HepG2 (cell line): ENCODE measurements around the gene PLOD3. TPM values are rescaled to one million over a fixed set of nuclear protein-coding genes. Genes with fewer than 3 reads are reported as not detected.

ENCODE experiments used
- ARID5B ChIP-seq: IDR thresholded peaks from 2 replicates; pipeline ENCODE4 v1.4.0; 2020; ENCODE audit warnings: mild to moderate bottlenecking, missing genetic modification reagents
- BRF2 ChIP-seq: sonication (generic); formaldehyde crosslinking; IDR thresholded peaks from 2 replicates; pipeline ENCODE4 v1.8.1; 2022; ENCODE audit warnings: mild to moderate bottlenecking, missing genetic modification reagents
- CBX2 ChIP-seq, 2 experiments: fragments of 200-600 bp in 1 of 2; sonication (generic); formaldehyde crosslinking in 1 of 2; IDR thresholded peaks; 2 replicates each; pipeline versions ENCODE4 v1.7.0 to v1.8.1; 2018 to 2022; ENCODE audit warnings: low read depth in 2 of 2, low read length in 1 of 2, mild to moderate bottlenecking in 1 of 2, missing genetic modification reagents in 1 of 2
- ELF3 ChIP-seq: IDR thresholded peaks from 2 replicates; pipeline ENCODE4 v1.6.1; 2016; ENCODE audit warnings: missing genetic modification reagents, missing compliant biosample characterization
- ESRRA ChIP-seq: sonication (generic); formaldehyde crosslinking; IDR thresholded peaks from 2 replicates; pipeline ENCODE4 v1.5.1; 2020; ENCODE audit warnings: mild to moderate bottlenecking, low read depth, missing genetic modification reagents
- GPN1 ChIP-seq: sonication (generic); formaldehyde crosslinking; IDR thresholded peaks from 2 replicates; pipeline ENCODE4 v1.5.1; 2020; ENCODE audit warnings: missing genetic modification reagents, borderline replicate concordance
- HHEX ChIP-seq: IDR thresholded peaks from 2 replicates; pipeline ENCODE4 v1.6.1; 2016; ENCODE audit warnings: control low read depth
- HOXA5 ChIP-seq: sonication (generic); formaldehyde crosslinking; IDR thresholded peaks from 2 replicates; pipeline ENCODE4 v1.4.0; 2020; ENCODE audit warnings: missing genetic modification reagents
- MXD4 ChIP-seq: IDR thresholded peaks from 2 replicates; pipeline ENCODE4 v1.6.1; 2016; ENCODE audit warnings: mild to moderate bottlenecking, missing biosample characterization, missing genetic modification reagents
- POLR2AphosphoS5 ChIP-seq: IDR thresholded peaks from 2 replicates; pipeline ENCODE4 v1.6.1; 2012; ENCODE audit warnings: low read depth, low read length
- PRMT3 ChIP-seq: sonication (generic); formaldehyde crosslinking; IDR thresholded peaks from 2 replicates; pipeline ENCODE4 v1.8.1; 2022; ENCODE audit warnings: low read depth, mild to moderate bottlenecking, moderate library complexity, missing genetic modification reagents, borderline replicate concordance
- SIN3A ChIP-seq: IDR thresholded peaks from 2 replicates; pipeline ENCODE4 v1.6.1; 2011; ENCODE audit warnings: low read depth, mild to moderate bottlenecking, control low read depth, low read length, borderline replicate concordance
- SRF ChIP-seq: IDR thresholded peaks from 2 replicates; pipeline ENCODE4 v1.6.1; 2011; ENCODE audit warnings: mild to moderate bottlenecking, low read depth, low read length, moderate library complexity
- SRSF1 ChIP-seq: fragments of 200-400 bp; formaldehyde crosslinking; optimal IDR thresholded peaks from 2 replicates; pipeline ENCODE3; 2017; ENCODE audit warnings: mild to moderate bottlenecking, low read depth, low read length, moderate library complexity
- TFE3 ChIP-seq: IDR thresholded peaks from 2 replicates; pipeline ENCODE4 v1.6.1; 2016
- ZBTB42 ChIP-seq: sonication (generic); formaldehyde crosslinking; IDR thresholded peaks from 2 replicates; pipeline ENCODE4 v1.5.0; 2020; ENCODE audit warnings: mild to moderate bottlenecking, missing genetic modification reagents
- ZIK1 ChIP-seq: sonication (generic); formaldehyde crosslinking; IDR thresholded peaks from 2 replicates; pipeline ENCODE4 v1.5.0; 2020; ENCODE audit warnings: mild to moderate bottlenecking, low read depth, missing genetic modification reagents, borderline replicate concordance
- ZNF280D ChIP-seq: sonication (generic); formaldehyde crosslinking; IDR thresholded peaks from 2 replicates; pipeline ENCODE4 v1.5.1; 2020; ENCODE audit warnings: mild to moderate bottlenecking, missing genetic modification reagents
- ZNF816 ChIP-seq: sonication (generic); formaldehyde crosslinking; IDR thresholded peaks from 2 replicates; pipeline ENCODE4 v1.8.0; 2022; ENCODE audit warnings: missing genetic modification reagents, mild to moderate bottlenecking, borderline replicate concordance
- ZNF83 ChIP-seq: sonication (generic); formaldehyde crosslinking; IDR thresholded peaks from 2 replicates; pipeline ENCODE4 v1.4.0; 2020; ENCODE audit warnings: missing genetic modification reagents, mild to moderate bottlenecking, borderline replicate concordance
- polyA plus RNA-seq, 8 experiments: library from polyadenylated mRNA; depleted of rRNA in 3 of 8; stranded (reverse) in 7 of 8; unstranded in 1 of 8; fragments of >200 nt; fragmentation: Illumina TruSeq in 4 of 8; extraction: Trizol in 4 of 8; gene quantifications; 2 replicates each; pipeline versions ENCODE4 v1.2.1 to v1.2.3, GENCODE V29; 2011 to 2016; ENCODE audit warnings: low read depth in 4 of 8, missing spikeins in 1 of 8, mixed read lengths in 1 of 8; ENCODE audit not compliant: insufficient read depth in 1 of 8
- total RNA-seq, 5 experiments: library from RNA; depleted of rRNA; stranded (reverse); fragments of >200 nt; fragmentation: Illumina TruSeq; extraction: Trizol; gene quantifications; 2 replicates each; pipeline ENCODE4 v1.2.3, GENCODE V29; 2016; ENCODE audit warnings: low read depth in 1 of 5

PLOD3 gene
- total and polyA plus RNA-seq, 2 of the 13 experiments (the other 11 are each of a cell fraction or from before 2014, with no cell fraction given): 65.8 to 67.4 TPM

- TF ChIP-seq ESRRA (CRISPR knock-in tag): no peak
- TF ChIP-seq SRSF1: no peak
- TF ChIP-seq SRF: no peak
- TF ChIP-seq POLR2AphosphoS5: no peak
- no peak for TF ChIP-seq ARID5B (CRISPR knock-in tag)
- TF ChIP-seq CBX2 (IDR thresholded peaks at IDR 0.05; ENCODE audit: low read depth, low read length): no peak
- TF ChIP-seq CBX2 (CRISPR knock-in tag; IDR thresholded peaks at IDR 0.05; ENCODE audit: low read depth): no peak
- TF ChIP-seq TFE3: no peak
- no peak for TF ChIP-seq ZNF280D (CRISPR knock-in tag)
- TF ChIP-seq BRF2: no peak
- TF ChIP-seq SIN3A: no peak
- no peak for TF ChIP-seq ZIK1 (CRISPR knock-in tag)
- no peak for TF ChIP-seq GPN1 (CRISPR knock-in tag)
- TF ChIP-seq PRMT3 (CRISPR knock-in tag): no peak
- no peak for TF ChIP-seq ZNF816 (CRISPR knock-in tag)
- TF ChIP-seq ZBTB42: no peak
- TF ChIP-seq ELF3 (CRISPR knock-in tag): no peak
- no peak for TF ChIP-seq ZNF83 (CRISPR knock-in tag)
- no peak for TF ChIP-seq MXD4 (CRISPR knock-in tag)
- no peak for TF ChIP-seq HHEX (CRISPR knock-in tag)
- no peak for TF ChIP-seq HOXA5 (CRISPR knock-in tag)
Measured at GRCh38 chr7:101169838-101170551, 47.4 kb downstream of the PLOD3 start (continued).
